Stimulated activated CD4-positive, alpha-beta T cell treated with anti-CD3 and anti-CD28 coated beads, Interleukin-15, amount 100 ng/mL, for 24 hours (primary cell): ENCODE measurements around the gene ATP6AP2.

Experiments
- DNase-seq: peaks from one replicate; pipeline ENCODE4 v3.0.0-alpha.2; 2020

Gene ATP6AP2

GRCh38 chrX:40646489-40647306 lies 65.9 kb downstream of the ATP6AP2 start:
- DNase-seq = peak; percentile 30

DNA sequence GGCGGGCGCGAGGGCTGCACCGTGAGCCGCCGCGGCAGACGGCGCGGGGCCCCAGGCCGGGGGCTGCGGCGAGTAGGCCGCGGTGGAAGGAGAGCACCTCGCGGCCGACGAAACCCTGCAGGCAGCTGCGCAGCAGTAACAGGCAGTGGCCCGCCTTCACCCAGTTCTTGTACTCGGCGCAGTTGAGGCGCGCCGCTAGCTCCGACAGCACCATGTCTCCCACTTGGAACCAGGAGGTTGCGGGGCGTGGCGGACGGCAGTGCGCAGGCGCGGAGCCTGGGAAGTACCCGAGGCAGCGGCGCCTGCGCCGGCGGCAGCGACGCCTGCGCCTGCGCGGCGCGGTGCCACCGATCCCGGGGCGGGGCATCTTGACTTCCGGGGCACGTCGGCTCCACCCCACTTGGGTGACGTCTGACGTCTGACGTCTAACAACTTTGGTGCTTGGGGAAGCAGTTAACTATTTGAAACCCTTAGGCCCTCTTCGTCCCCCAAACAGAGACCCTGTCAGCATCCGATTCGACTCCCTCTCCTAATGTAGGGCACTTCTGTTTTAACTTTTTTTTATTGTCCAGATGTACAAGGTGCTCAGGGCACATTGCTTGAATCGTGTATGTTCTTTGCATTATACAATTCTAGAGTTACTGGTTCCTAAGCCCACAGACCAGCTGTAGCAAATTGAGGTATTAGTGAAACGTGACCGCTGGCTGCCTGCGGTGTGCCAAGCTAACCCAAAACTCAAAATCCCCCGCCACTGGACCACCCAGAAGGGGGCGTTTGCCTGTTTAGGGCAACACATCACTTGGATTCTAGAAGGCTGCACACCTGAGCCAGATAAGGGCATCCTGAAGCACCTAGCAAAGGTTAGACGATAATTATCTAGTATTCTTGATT lies 66.8 kb downstream of the ATP6AP2 start, which contains the start of gene CXorf38:
Gene CXorf38 (minus strand): TSS at position 255 of the 891 bp plus-strand sequence. CDS start 41 bp downstream, at position 214.
- DNase-seq = peak; percentile 92

DNA sequence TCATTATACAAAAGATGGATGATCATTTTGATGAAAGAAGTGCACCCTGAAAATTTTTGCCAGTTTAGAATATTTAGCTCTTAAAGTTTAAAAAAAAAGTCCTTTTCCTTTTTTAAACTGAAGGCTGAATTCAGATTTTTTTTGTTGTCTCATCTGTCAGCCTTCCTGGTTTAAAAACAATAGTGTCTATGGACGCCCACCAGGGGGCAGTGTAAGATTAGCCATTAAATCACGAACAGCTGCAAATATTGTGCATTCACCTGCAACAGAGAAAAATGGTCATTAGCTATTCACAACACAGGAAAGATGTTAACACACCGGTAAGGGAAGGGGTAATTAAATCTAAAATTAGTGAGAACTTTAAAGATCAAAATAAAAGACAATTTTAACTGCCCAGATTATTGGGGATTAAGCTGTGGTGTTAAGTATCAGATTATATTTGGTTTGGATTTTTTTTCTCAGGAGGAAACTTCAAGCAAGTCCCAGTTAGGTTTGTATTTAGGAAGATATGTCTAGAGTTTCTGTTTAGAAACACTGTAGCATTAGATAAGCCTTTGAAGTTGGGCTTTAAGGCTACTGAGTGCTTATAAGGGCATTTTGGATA lies 71.0 kb downstream of the ATP6AP2 start:
- peak; percentile 71 for DNase-seq

DNA sequence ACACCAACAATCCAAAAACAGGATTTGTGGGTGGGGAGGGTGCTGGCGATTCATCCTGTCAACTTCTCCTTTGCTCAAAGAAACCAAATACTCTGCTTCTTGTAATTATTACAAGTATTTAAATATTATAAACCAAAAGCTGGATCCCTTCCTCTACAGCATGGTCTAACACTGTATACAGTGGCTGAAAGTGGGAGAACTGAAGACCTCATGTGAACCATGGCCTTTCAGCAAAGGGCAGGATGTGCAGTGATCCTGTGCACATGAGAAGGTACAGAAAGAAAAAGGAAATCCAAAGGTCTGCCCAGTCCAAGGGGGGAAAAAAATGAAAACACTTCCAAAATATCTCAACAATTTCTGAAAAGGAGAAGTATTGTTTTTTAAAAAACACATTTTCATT lies 71.9 kb downstream of the ATP6AP2 start:
- DNase-seq = no peak

- DNase-seq = no peak
Measured at GRCh38 chrX:40653535-40653934, 72.8 kb downstream of the ATP6AP2 start.
